Spleen (tissue), 7 donors: ENCODE data around the gene URM1.

ENCODE experiments used
- CTCF ChIP-seq, 11 experiments: fragments of 200-600 bp in 7 of 11; fragments of 450-650 bp in 4 of 11; sonication (generic) in 4 of 11; IDR thresholded peaks in 8 of 11; conservative IDR thresholded peaks in 3 of 11; 1 replicate in 7 of 11; 2 replicates in 4 of 11; pipeline versions ENCODE4 v1.4.0 to v1.8.0; 2016 to 2021; ENCODE audit warnings: antibody characterized with exemption in 11 of 11, inconsistent platforms in 4 of 11, mild to moderate bottlenecking in 1 of 11
- POLR2A ChIP-seq, 3 donors: fragments of 450-650 bp; IDR thresholded peaks; one replicate each; pipeline ENCODE4 v1.5.1; 2017; ENCODE audit warnings: antibody characterized with exemption in 3 of 3, mild to moderate bottlenecking in 1 of 3
- POLR2AphosphoS5 ChIP-seq, 3 donors: sonication (generic); formaldehyde crosslinking; IDR thresholded peaks; one replicate each; pipeline ENCODE4 v1.5.1; 2017; ENCODE audit warnings: antibody characterized with exemption in 3 of 3
- donor health status: DM: no; HTN: no; CAD: no; lungs with moderate emphysema.
- donor health status: DM: no; HTN: no; CAD: no.
- donor health status: DM: no; HTN: no; CAD: no.

- TF ChIP-seq POLR2A (IDR thresholded peaks at IDR 0.05) (no peak), CTCF (IDR thresholded peaks at IDR 0.05 in 8 of 11, conservative IDR thresholded peaks at IDR 0.05 in 3 of 11) (no peak), POLR2AphosphoS5 (IDR thresholded peaks at IDR 0.05) (no peak)
These were observed 36.0 kb upstream of the URM1 start for GRCh38 chr9:128335161-128335560.
